GM19455 (cell line): ENCODE results near the gene SMAP1.
A peak's percentile ranks its signal among the peaks of the same experiment; 100 is the strongest.

ENCODE experiments used
- ATAC-seq: cut with Tn5 transposase; IDR thresholded peaks from one replicate; pipeline ENCODE4 v1.9.1; 2021; ENCODE audit not compliant: unreplicated experiment

Gene SMAP1

GRCh38 chr6:70667711-70668498, at the start of gene SMAP1:
Gene SMAP1 (plus strand): TSS chr6:70667883. CDS start chr6:70668024, 141 bp downstream.
- ATAC-seq = peak; percentile 90

- ATAC-seq = no peak
Measured at GRCh38 chr6:70620746-70621145, 46.9 kb upstream of the SMAP1 start.

GRCh38 chr6:70622461-70622860, 45.2 kb upstream of the SMAP1 start:
- no peak for ATAC-seq

GRCh38 chr6:70625436-70625835, 42.2 kb upstream of the SMAP1 start:
- ATAC-seq = no peak

GRCh38 chr6:70627500-70628254, 40.0 kb upstream of the SMAP1 start:
- ATAC-seq = no peak

GRCh38 chr6:70629929-70630328, 37.8 kb upstream of the SMAP1 start:
- ATAC-seq = no peak

- no peak for ATAC-seq
Measured at GRCh38 chr6:70633870-70634269, 33.8 kb upstream of the SMAP1 start.

- no peak for ATAC-seq
Measured at GRCh38 chr6:70636596-70636995, 31.1 kb upstream of the SMAP1 start.

GRCh38 chr6:70638468-70638867, 29.2 kb upstream of the SMAP1 start:
- ATAC-seq = no peak

- ATAC-seq = no peak
Measured at GRCh38 chr6:70651326-70651905, 16.3 kb upstream of the SMAP1 start.

- no peak for ATAC-seq
Measured at GRCh38 chr6:70652216-70652615, 15.5 kb upstream of the SMAP1 start.

- no peak for ATAC-seq
Measured at GRCh38 chr6:70657706-70658105, 10.0 kb upstream of the SMAP1 start.

- no peak for ATAC-seq
Measured at GRCh38 chr6:70663881-70664466, 3.7 kb upstream of the SMAP1 start.

- ATAC-seq = no peak
Measured at GRCh38 chr6:70666706-70667105, 977 bp upstream of the SMAP1 start.

GRCh38 chr6:70667256-70667710, 400 bp upstream of the SMAP1 start:
- ATAC-seq = peak; percentile 0

GRCh38 chr6:70668499-70668812, 773 bp downstream of the SMAP1 start:
- ATAC-seq = no peak

- no peak for ATAC-seq
Measured at GRCh38 chr6:70669133-70669532, 1.4 kb downstream of the SMAP1 start.

GRCh38 chr6:70672549-70672948, 4.9 kb downstream of the SMAP1 start:
- no peak for ATAC-seq

- no peak for ATAC-seq
Measured at GRCh38 chr6:70673054-70673453, 5.4 kb downstream of the SMAP1 start.

GRCh38 chr6:70673601-70674000, 5.9 kb downstream of the SMAP1 start:
- no peak for ATAC-seq

- ATAC-seq = no peak
Measured at GRCh38 chr6:70675822-70676221, 8.1 kb downstream of the SMAP1 start.

GRCh38 chr6:70676821-70677220, 9.1 kb downstream of the SMAP1 start:
- no peak for ATAC-seq
